Neural progenitor cell (in vitro differentiated cells): ENCODE measurements around the gene DPF3. TPM values are rescaled to one million over a fixed set of nuclear protein-coding genes. Genes with fewer than 3 reads are reported as not detected.

Experiments
- DNase-seq: peaks from one replicate; pipeline ENCODE4 v3.0.0-alpha.2; 2016; ENCODE audit warnings: low spot score
- H2AFZ ChIP-seq: fragments of 200-600 bp; sonication (generic); replicated peaks from 2 replicates; pipeline ENCODE4 v1.6.1; 2016; ENCODE audit warnings: antibody characterized with exemption
- H3F3A ChIP-seq: fragments of 200-600 bp; sonication (generic); 2 replicates; pipeline ENCODE4 v1.6.1; 2016; ENCODE audit warnings: antibody characterized with exemption, low read depth
- H3K27ac ChIP-seq: fragments of 200-600 bp; sonication (generic); 2 replicates; pipeline ENCODE4 v1.5.1; 2016; ENCODE audit warnings: mild to moderate bottlenecking
- H3K27me3 ChIP-seq: fragments of 200-600 bp; sonication (generic); 2 replicates; pipeline ENCODE4 v1.6.1; 2016; ENCODE audit warnings: mild to moderate bottlenecking, moderate library complexity
- H3K36me3 ChIP-seq: fragments of 200-600 bp; sonication (generic); 2 replicates; pipeline ENCODE4 v1.5.1; 2016
- H3K4me1 ChIP-seq: fragments of 200-600 bp; sonication (generic); 2 replicates; pipeline ENCODE4 v1.6.1; 2016; ENCODE audit warnings: mixed run types
- H3K4me2 ChIP-seq: fragments of 200-600 bp; sonication (generic); 2 replicates; pipeline ENCODE4 v1.6.1; 2016
- H3K4me3 ChIP-seq: fragments of 200-600 bp; sonication (generic); 2 replicates; pipeline ENCODE4 v1.5.1; 2016
- H3K79me2 ChIP-seq: fragments of 200-600 bp; sonication (generic); 2 replicates; pipeline ENCODE4 v1.6.1; 2016; ENCODE audit warnings: low read depth
- H3K9ac ChIP-seq: fragments of 200-600 bp; sonication (generic); 2 replicates; pipeline ENCODE4 v1.6.1; 2016
- H3K9me3 ChIP-seq: fragments of 200-600 bp; sonication (generic); 2 replicates; pipeline ENCODE4 v1.5.1; 2016; ENCODE audit warnings: low read depth
- H4K20me1 ChIP-seq: fragments of 200-600 bp; sonication (generic); 2 replicates; pipeline ENCODE4 v1.6.1; 2016; ENCODE audit warnings: low read depth
- H3K27ac Mint-ChIP-seq: 3 replicates; pipeline ENCODE4 v1.8.0; 2021; ENCODE audit warnings: mixed read lengths
- H3K27me3 Mint-ChIP-seq: 2 replicates; pipeline ENCODE4 v1.8.0; 2022; ENCODE audit warnings: low read depth, mild to moderate bottlenecking, inconsistent platforms, moderate library complexity, mixed read lengths; ENCODE audit not compliant: insufficient read depth
- H3K36me3 Mint-ChIP-seq: 3 replicates; pipeline ENCODE4 v1.8.0; 2021; ENCODE audit warnings: mixed read lengths
- H3K4me1 Mint-ChIP-seq: 3 replicates; pipeline ENCODE4 v1.8.0; 2021; ENCODE audit warnings: mixed read lengths
- H3K4me3 Mint-ChIP-seq: 3 replicates; pipeline ENCODE4 v1.8.0; 2021; ENCODE audit warnings: mild to moderate bottlenecking, moderate library complexity, mixed read lengths
- H3K9me3 Mint-ChIP-seq: 3 replicates; pipeline ENCODE4 v1.8.0; 2020; ENCODE audit warnings: mixed read lengths
- EZH2 ChIP-seq: fragments of 200-600 bp; sonication (generic); IDR thresholded peaks from 2 replicates; pipeline ENCODE4 v1.6.1; 2017; ENCODE audit warnings: antibody characterized with exemption, mild to moderate bottlenecking, moderate library complexity
- EZH2phosphoT487 ChIP-seq: fragments of 200-600 bp; sonication (generic); IDR thresholded peaks from 2 replicates; pipeline ENCODE4 v1.6.1; 2017; ENCODE audit warnings: antibody characterized with exemption
- total RNA-seq: library from RNA; depleted of rRNA; stranded (reverse); fragments of >200 nt; gene quantifications from 2 replicates; pipeline ENCODE4 v1.2.3, GENCODE V29; 2015; ENCODE audit warnings: low replicate concordance
- TF ChIP-seq, protein P1 (sequence below): fragments of 200-600 bp; sonication (generic); IDR thresholded peaks from 2 replicates; pipeline ENCODE4 v1.5.1; 2017; ENCODE audit warnings: antibody characterized with exemption, mild to moderate bottlenecking

DPF3 gene
- total RNA-seq, 1 donor from 2014 or later = not detected

DNA sequence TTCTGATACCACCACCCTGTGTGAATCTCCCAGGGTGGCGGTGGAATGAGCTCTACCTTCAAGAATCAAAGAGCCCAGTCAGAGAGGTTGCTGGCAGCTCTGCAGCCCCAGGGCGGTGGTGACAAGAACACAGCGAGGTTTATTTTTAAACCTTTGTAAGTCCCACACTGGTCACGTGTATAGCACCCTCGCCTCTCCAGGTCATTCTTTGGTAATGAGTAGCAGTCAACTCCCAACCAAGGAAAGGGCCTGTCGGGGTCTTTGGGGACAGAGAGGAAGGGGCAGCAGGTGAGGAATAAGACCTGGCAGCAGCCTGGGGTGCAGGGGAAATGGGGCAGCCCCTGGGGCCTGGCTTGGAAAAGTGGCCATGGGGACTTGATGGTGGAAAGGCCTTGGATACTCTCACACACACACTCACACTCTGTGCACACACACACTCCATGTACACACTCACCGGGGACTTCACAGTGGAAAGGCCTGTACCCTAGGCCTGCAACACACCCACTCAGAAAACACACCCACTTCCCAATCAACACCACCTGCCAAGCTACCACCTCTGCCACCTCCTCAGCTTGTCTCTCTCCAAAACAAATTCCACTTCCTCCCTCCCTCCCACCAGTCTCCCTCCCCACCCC, 178.6 kb downstream of the DPF3 start:
- Histone ChIP-seq H3K9ac (no peak overlapping the region), H3K27me3 (no peaks in the 10 kb centered on the region), H3K4me3 (no peak overlapping the region), H3F3A (no peaks in the 10 kb centered on the region), H3K9me3 (no peaks in the 10 kb centered on the region), H3K79me2 (no peaks in the 10 kb centered on the region), H3K27ac (no peak overlapping the region), H3K4me1 (peaks cover 3% of the 10 kb centered on the region), H3K36me3 (no peaks in the 10 kb centered on the region), H2AFZ (no peak overlapping the region), H4K20me1 (no peaks in the 10 kb centered on the region), H3K4me2 (no peak overlapping the region)
- H3K9me3 Mint-ChIP-seq = no peaks in the 10 kb centered on the region
- H3K27ac Mint-ChIP-seq = no peak overlapping the region
- DNase-seq = no peak
- peaks cover 15% of the 10 kb centered on the region for H3K4me1 Mint-ChIP-seq
- peaks cover 6% of the 10 kb centered on the region for H3K27me3 Mint-ChIP-seq
- no peaks in the 10 kb centered on the region for H3K36me3 Mint-ChIP-seq
- H3K4me3 Mint-ChIP-seq = no peak overlapping the region
- no peak for TF ChIP-seq EZH2

DNA sequence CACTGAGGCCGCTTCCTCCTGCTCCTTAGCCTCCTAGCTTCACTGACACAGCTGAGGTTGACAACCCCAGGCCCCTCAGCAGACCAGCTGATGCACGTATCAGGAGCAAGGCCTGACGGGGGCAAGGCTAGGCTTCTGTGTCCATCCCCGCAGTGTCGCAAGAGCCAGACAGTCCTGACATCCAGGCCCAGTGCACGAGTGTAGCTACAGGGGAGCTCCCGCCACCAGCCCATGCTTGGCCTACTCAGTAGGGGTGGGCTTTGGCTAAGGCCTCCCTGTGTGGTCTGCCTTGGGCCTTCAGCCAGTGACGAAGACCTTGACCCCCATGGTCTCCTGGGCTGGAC, 179.1 kb downstream of the DPF3 start:
- Histone ChIP-seq H3K36me3 (no peaks in the 10 kb centered on the region), H3K27ac (no peak overlapping the region), H3F3A (no peaks in the 10 kb centered on the region), H3K9me3 (no peaks in the 10 kb centered on the region), H2AFZ (no peak overlapping the region), H3K27me3 (no peaks in the 10 kb centered on the region), H3K4me2 (no peak overlapping the region), H3K9ac (no peak overlapping the region), H4K20me1 (no peaks in the 10 kb centered on the region), H3K4me1 (peaks cover 3% of the 10 kb centered on the region), H3K79me2 (no peaks in the 10 kb centered on the region), H3K4me3 (no peak overlapping the region)
- Mint-ChIP-seq H3K4me1 (peaks cover 16% of the 10 kb centered on the region), H3K27me3 (peaks cover 6% of the 10 kb centered on the region), H3K27ac (peak overlapping the region; percentile 58), H3K9me3 (no peaks in the 10 kb centered on the region), H3K4me3 (no peak overlapping the region), H3K36me3 (no peaks in the 10 kb centered on the region)
- DNase-seq = no peak
- TF ChIP-seq EZH2 = no peak

DNA sequence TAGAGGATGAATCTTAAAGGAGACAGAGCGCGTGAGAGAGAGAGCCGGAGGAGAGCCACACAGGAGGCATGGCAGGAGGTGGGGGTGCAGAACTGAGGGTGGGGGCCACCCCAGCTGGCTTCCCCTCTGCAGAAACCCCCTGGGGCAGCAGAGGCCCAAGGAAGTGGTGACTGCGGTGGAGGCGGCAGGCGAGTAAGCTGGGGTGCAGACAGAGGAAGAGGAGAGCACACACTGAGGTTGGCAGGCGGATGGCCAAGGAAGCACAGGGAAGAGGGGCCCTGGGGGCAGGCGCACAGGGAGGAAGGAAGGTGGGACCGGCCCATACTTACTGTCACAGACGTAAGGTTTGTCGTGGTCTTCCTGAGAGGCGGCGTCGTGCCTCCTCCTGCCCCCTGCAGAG, 179.8 kb downstream of the DPF3 start:
- Histone ChIP-seq H3K4me3 (no peak overlapping the region), H2AFZ (no peak overlapping the region), H4K20me1 (no peaks in the 10 kb centered on the region), H3K36me3 (no peaks in the 10 kb centered on the region), H3K4me2 (no peak overlapping the region), H3K79me2 (no peaks in the 10 kb centered on the region), H3K27me3 (no peaks in the 10 kb centered on the region), H3F3A (no peaks in the 10 kb centered on the region), H3K9ac (no peak overlapping the region), H3K27ac (no peak overlapping the region), H3K4me1 (peaks cover 5% of the 10 kb centered on the region), H3K9me3 (no peaks in the 10 kb centered on the region)
- no peak for DNase-seq
- Mint-ChIP-seq H3K4me1 (peaks cover 23% of the 10 kb centered on the region), H3K36me3 (no peaks in the 10 kb centered on the region), H3K9me3 (no peaks in the 10 kb centered on the region), H3K27me3 (peaks cover 6% of the 10 kb centered on the region), H3K27ac (no peak overlapping the region), H3K4me3 (no peak overlapping the region)
- no peak for TF ChIP-seq EZH2phosphoT487
- TF ChIP-seq EZH2 = no peak
- TF ChIP-seq, protein P1, sequence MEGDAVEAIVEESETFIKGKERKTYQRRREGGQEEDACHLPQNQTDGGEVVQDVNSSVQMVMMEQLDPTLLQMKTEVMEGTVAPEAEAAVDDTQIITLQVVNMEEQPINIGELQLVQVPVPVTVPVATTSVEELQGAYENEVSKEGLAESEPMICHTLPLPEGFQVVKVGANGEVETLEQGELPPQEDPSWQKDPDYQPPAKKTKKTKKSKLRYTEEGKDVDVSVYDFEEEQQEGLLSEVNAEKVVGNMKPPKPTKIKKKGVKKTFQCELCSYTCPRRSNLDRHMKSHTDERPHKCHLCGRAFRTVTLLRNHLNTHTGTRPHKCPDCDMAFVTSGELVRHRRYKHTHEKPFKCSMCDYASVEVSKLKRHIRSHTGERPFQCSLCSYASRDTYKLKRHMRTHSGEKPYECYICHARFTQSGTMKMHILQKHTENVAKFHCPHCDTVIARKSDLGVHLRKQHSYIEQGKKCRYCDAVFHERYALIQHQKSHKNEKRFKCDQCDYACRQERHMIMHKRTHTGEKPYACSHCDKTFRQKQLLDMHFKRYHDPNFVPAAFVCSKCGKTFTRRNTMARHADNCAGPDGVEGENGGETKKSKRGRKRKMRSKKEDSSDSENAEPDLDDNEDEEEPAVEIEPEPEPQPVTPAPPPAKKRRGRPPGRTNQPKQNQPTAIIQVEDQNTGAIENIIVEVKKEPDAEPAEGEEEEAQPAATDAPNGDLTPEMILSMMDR = no peak

DNA sequence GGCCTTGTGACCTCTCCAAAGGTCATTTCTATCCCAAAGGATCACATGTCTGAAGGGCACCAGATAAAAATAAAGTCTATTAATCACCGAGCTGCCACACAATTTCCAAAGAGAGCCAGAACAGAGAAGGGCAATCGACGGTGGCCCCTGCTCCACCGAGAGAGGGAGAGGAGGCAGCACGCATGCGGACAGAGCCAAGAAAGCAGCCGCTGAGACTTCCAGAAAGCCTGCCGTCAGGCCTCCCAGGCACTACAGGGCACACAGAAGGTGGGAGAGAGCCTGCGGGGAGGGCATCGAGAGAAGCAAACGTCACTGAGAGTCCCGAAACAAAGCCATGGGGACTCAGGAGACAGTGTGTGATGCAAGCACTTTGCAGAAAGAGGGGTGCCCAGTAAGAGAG, 182.0 kb downstream of the DPF3 start:
- Histone ChIP-seq H3K9ac (no peak overlapping the region), H3K9me3 (no peaks in the 10 kb centered on the region), H3K36me3 (no peaks in the 10 kb centered on the region), H3F3A (no peaks in the 10 kb centered on the region), H3K27me3 (no peaks in the 10 kb centered on the region), H4K20me1 (no peaks in the 10 kb centered on the region), H3K4me1 (peaks cover 12% of the 10 kb centered on the region), H3K4me3 (no peak overlapping the region), H3K4me2 (no peak overlapping the region), H3K79me2 (no peaks in the 10 kb centered on the region), H3K27ac (no peak overlapping the region), H2AFZ (no peak overlapping the region)
- no peaks in the 10 kb centered on the region for H3K9me3 Mint-ChIP-seq
- no peaks in the 10 kb centered on the region for H3K36me3 Mint-ChIP-seq
- no peak overlapping the region for H3K4me3 Mint-ChIP-seq
- H3K4me1 Mint-ChIP-seq = peaks cover 34% of the 10 kb centered on the region
- TF ChIP-seq EZH2phosphoT487 (no peak), EZH2 (no peak)
- TF ChIP-seq, protein P1 = no peak
- H3K27ac Mint-ChIP-seq = peak overlapping the region; percentile 34
- peaks cover 4% of the 10 kb centered on the region for H3K27me3 Mint-ChIP-seq
- no peak for DNase-seq
